Prostate gland (tissue), 2 donors: Measurements from ENCODE around the gene PSD4. TPM values are rescaled to one million over a fixed set of nuclear protein-coding genes. Genes with fewer than 3 reads are reported as not detected.

ENCODE experiments used
- DNase-seq: peaks from one replicate; pipeline ENCODE4 v3.0.0-alpha.2; 2019; ENCODE audit warnings: low spot score
- H3K27ac ChIP-seq, 2 donors: fragments of 200-600 bp; sonication (generic); 2 replicates each; pipeline ENCODE4 v1.5.1; 2017 to 2019
- H3K27me3 ChIP-seq: fragments of 200-600 bp; sonication (generic); replicated peaks from 2 replicates; pipeline ENCODE4 v1.5.1; 2019; ENCODE audit not compliant: insufficient read depth
- H3K36me3 ChIP-seq, 2 donors: fragments of 200-600 bp; sonication (generic); 1 replicate in 1 of 2; 2 replicates in 1 of 2; pipeline versions ENCODE4 v1.5.1 to v1.8.1; 2017 to 2019
- H3K4me1 ChIP-seq: fragments of 200-600 bp; sonication (generic); replicated peaks from 2 replicates; pipeline ENCODE4 v1.5.1; 2019
- H3K4me3 ChIP-seq, 2 donors: fragments of 200-600 bp; sonication (generic); 2 replicates each; pipeline ENCODE4 v1.5.1; 2017 to 2019
- H3K9me3 ChIP-seq: fragments of 200-600 bp; sonication (generic); 2 replicates; pipeline ENCODE4 v1.5.1; 2017
- CTCF ChIP-seq, 4 experiments: fragments of 200-600 bp in 2 of 4; fragments of 450-650 bp in 2 of 4; sonication (generic) in 2 of 4; IDR thresholded peaks; 1 replicate in 3 of 4; 2 replicates in 1 of 4; pipeline ENCODE4 v1.5.1; 2016 to 2019; ENCODE audit warnings: antibody characterized with exemption in 4 of 4, mild to moderate bottlenecking in 2 of 4, moderate library complexity in 2 of 4
- POLR2A ChIP-seq: fragments of 450-650 bp; IDR thresholded peaks from one replicate; pipeline ENCODE4 v1.6.1; 2016; ENCODE audit warnings: antibody characterized with exemption, mild to moderate bottlenecking
- POLR2AphosphoS5 ChIP-seq: sonication (generic); formaldehyde crosslinking; IDR thresholded peaks from one replicate; pipeline ENCODE4 v1.6.1; 2017; ENCODE audit warnings: antibody characterized with exemption
- WGBS: methylation state at CpG from one replicate; pipeline ENCODE4 v1.1.5; 2018; 5-methylcytosine and 5-hydroxymethylcytosine counted together
- intact Hi-C: fragments of 100-400 bp; cut with DNase I; formaldehyde crosslinking; loops from one replicate; pipeline ENCODE4 v1.14.2; 2022
- total RNA-seq, 2 donors: library from RNA; depleted of rRNA; stranded (reverse); fragments of >200 nt; gene quantifications; one replicate each; pipeline ENCODE4 v1.1.0, GENCODE V29; 2016

PSD4 gene
- total RNA-seq, 2 donors from 2014 or later, result 139 to 221 TPM

DNA sequence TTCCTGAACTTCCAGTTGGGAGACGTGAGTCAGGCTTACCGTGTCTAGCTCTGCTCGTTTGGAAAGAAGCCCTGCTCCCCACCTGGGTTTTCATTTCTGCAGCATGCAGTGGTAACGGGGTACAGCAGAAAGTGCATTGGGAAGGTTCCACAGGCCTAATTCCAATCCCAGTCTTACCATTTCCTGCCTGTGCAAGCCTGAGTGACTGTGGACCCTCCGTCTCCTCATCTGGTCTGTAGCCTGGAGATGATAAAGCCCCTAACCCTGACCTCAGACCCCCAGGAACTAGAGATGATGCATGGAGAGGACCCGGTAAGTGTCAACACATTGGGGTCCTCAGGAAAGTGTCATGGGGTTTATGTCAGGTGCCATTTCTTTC is 5.8 kb upstream of the PSD4 start:
- DNase-seq, result no peak
- H3K27ac ChIP-seq, result no peak overlapping the region
- H3K9me3 ChIP-seq, result no peaks in the 10 kb centered on the region
- no peaks in the 10 kb centered on the region for H3K4me1 ChIP-seq
- H3K36me3 ChIP-seq, result no peaks in the 10 kb centered on the region
- 78% methylated on average over 6 of the region's 6 CpGs for WGBS
- no peak overlapping the region for H3K4me3 ChIP-seq
- TF ChIP-seq POLR2A (no peak), POLR2AphosphoS5 (no peak), CTCF (IDR thresholded peaks at IDR 0.05) (no peak)
- H3K27me3 ChIP-seq, result no peaks in the 10 kb centered on the region
- intact Hi-C loops, result no loop called here

GRCh38 chr2:113169002-113169530 is 4.7 kb upstream of the PSD4 start:
- H3K27ac ChIP-seq, result no peak overlapping the region
- WGBS, result 98% methylated on average over 8 of the region's 8 CpGs
- DNase-seq, result no peak
- H3K9me3 ChIP-seq, result no peaks in the 10 kb centered on the region
- H3K4me1 ChIP-seq, result no peaks in the 10 kb centered on the region
- no peaks in the 10 kb centered on the region for H3K36me3 ChIP-seq
- intact Hi-C loops, result no loop called here
- H3K4me3 ChIP-seq, result no peak overlapping the region
- TF ChIP-seq POLR2AphosphoS5 (no peak), CTCF (IDR thresholded peaks at IDR 0.05) (no peak), POLR2A (no peak)
- no peaks in the 10 kb centered on the region for H3K27me3 ChIP-seq

- H3K4me3 ChIP-seq, result no peak overlapping the region
- intact Hi-C loops, result no loop called here
- no peak overlapping the region for H3K27ac ChIP-seq
- TF ChIP-seq POLR2AphosphoS5 (no peak), CTCF (IDR thresholded peaks at IDR 0.05) (no peak), POLR2A (no peak)
- H3K9me3 ChIP-seq, result no peaks in the 10 kb centered on the region
- H3K27me3 ChIP-seq, result no peaks in the 10 kb centered on the region
- H3K4me1 ChIP-seq, result no peaks in the 10 kb centered on the region
- no peak for DNase-seq
- no peaks in the 10 kb centered on the region for H3K36me3 ChIP-seq
- 96% methylated on average over 3 of the region's 3 CpGs for WGBS
Measured at GRCh38 chr2:113169586-113169985, 4.2 kb upstream of the PSD4 start.

DNA sequence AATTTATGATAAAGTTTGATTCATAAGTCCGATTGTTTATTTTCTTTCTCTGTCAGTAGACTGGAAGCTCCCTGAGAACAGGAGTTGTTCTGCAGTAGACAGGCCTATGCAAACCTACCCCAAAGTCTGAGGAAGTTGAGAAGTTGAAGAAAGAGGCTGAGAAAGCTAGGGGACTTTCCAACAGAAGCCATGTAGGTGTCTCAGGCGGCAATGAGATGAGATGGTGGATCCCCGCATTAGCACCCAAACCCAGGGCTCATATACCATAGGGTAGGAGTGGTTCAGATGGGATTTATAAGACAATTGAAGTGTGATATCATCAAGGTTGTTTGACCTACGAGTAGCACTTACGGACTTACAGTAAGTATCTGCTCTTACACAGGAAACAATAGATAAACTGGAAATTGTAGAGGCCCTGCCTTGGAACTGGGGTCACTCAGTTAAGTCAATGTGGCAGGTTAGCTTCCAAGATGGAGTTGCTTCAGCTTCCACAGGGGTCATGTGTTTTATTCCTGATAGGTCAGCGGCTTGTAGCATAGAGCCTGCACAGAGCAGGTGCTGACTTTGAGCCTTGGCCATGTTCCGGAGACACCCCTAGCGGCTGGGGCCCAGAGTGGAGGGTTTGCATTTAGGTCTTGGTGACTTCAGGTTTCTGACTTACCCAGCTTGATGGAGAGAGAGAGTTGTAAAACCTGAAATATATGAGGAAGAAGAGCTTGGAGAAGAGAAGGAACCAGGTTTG is 2.3 kb upstream of the PSD4 start:
- no peak overlapping the region for H3K27ac ChIP-seq
- no peak overlapping the region for H3K4me3 ChIP-seq
- no peaks in the 10 kb centered on the region for H3K36me3 ChIP-seq
- H3K27me3 ChIP-seq, result no peaks in the 10 kb centered on the region
- no peaks in the 10 kb centered on the region for H3K9me3 ChIP-seq
- TF ChIP-seq POLR2AphosphoS5 (no peak), CTCF (IDR thresholded peaks at IDR 0.05) (no peak), POLR2A (no peak)
- no peaks in the 10 kb centered on the region for H3K4me1 ChIP-seq
- 95% methylated on average over 8 of the region's 8 CpGs for WGBS
- intact Hi-C loops, result no loop called here
- DNase-seq, result no peak
